Neuronal stem cell (in vitro differentiated cells): ENCODE results near the gene CCN5.

Experiments
- DNase-seq: peaks from one replicate; pipeline ENCODE4 v3.0.0-alpha.2; 2013; ENCODE audit warnings: low spot score
- H2AFZ ChIP-seq: one replicate; pipeline ENCODE4 v1.6.1; 2013; ENCODE audit warnings: mild to moderate bottlenecking, low read length, inconsistent platforms
- H2AK5ac ChIP-seq: 2 replicates; pipeline ENCODE4 v1.6.1; 2013; ENCODE audit warnings: low read depth, mild to moderate bottlenecking, inconsistent platforms, low read length, moderate library complexity, mixed read lengths
- H2BK120ac ChIP-seq: 2 replicates; pipeline ENCODE4 v1.6.1; 2013; ENCODE audit warnings: low read depth, mild to moderate bottlenecking, inconsistent platforms, low read length, moderate library complexity, mixed read lengths
- H2BK12ac ChIP-seq: one replicate; pipeline ENCODE4 v1.6.1; 2013; ENCODE audit warnings: low read length, inconsistent platforms
- H2BK15ac ChIP-seq: 2 replicates; pipeline ENCODE4 v1.6.1; 2013; ENCODE audit warnings: mild to moderate bottlenecking, low read length, inconsistent platforms, mixed read lengths
- H2BK5ac ChIP-seq: one replicate; pipeline ENCODE4 v1.6.1; 2013; ENCODE audit warnings: inconsistent platforms, mild to moderate bottlenecking, low read length, moderate library complexity
- H3K14ac ChIP-seq: one replicate; pipeline ENCODE4 v1.6.1; 2013; ENCODE audit warnings: low read length, inconsistent platforms
- H3K18ac ChIP-seq: 2 replicates; pipeline ENCODE4 v1.6.1; 2013; ENCODE audit warnings: low read length, inconsistent platforms
- H3K23ac ChIP-seq: 2 replicates; pipeline ENCODE4 v1.6.1; 2013; ENCODE audit warnings: low read depth, mild to moderate bottlenecking, mixed read lengths, low read length, inconsistent platforms; ENCODE audit not compliant: poor library complexity
- H3K27ac ChIP-seq: replicated peaks from 3 replicates; pipeline ENCODE4 v1.5.1; 2013; ENCODE audit warnings: low read length, inconsistent platforms
- H3K27me3 ChIP-seq, 3 experiments: 2 replicates each; pipeline ENCODE4 v1.6.1; 2013; ENCODE audit warnings: low read length in 3 of 3, mild to moderate bottlenecking in 2 of 3, inconsistent platforms in 1 of 3, low read depth in 1 of 3, mixed read lengths in 1 of 3, moderate library complexity in 1 of 3; ENCODE audit not compliant: control insufficient read depth in 3 of 3, insufficient read depth in 3 of 3
- H3K36me3 ChIP-seq, 2 donors: replicated peaks in 1 of 2; 2 replicates each; pipeline ENCODE4 v1.6.1; 2013; ENCODE audit warnings: low read length in 2 of 2; ENCODE audit not compliant: control insufficient read depth in 2 of 2, insufficient read depth in 2 of 2
- H3K4ac ChIP-seq: 2 replicates; pipeline ENCODE4 v1.6.1; 2013; ENCODE audit warnings: inconsistent platforms, mild to moderate bottlenecking, low read length, moderate library complexity
- H3K4me1 ChIP-seq, 2 donors: 1 replicate in 1 of 2; 2 replicates in 1 of 2; pipeline ENCODE4 v1.6.1; 2013; ENCODE audit warnings: low read length in 2 of 2, low read depth in 1 of 2; ENCODE audit not compliant: control insufficient read depth in 2 of 2, insufficient read depth in 1 of 2
- H3K4me2 ChIP-seq: one replicate; pipeline ENCODE4 v1.6.1; 2013; ENCODE audit warnings: mild to moderate bottlenecking, low read length, inconsistent platforms; ENCODE audit not compliant: insufficient read depth, poor library complexity, severe bottlenecking
- H3K4me3 ChIP-seq, 2 donors: 2 replicates each; pipeline ENCODE4 v1.5.1; 2013; ENCODE audit warnings: low read length in 2 of 2, mild to moderate bottlenecking in 2 of 2, inconsistent platforms in 1 of 2, moderate library complexity in 1 of 2
- H3K79me1 ChIP-seq: one replicate; pipeline ENCODE4 v1.6.1; 2013; ENCODE audit warnings: low read depth, mild to moderate bottlenecking, inconsistent platforms, low read length, moderate library complexity
- H3K9ac ChIP-seq: one replicate; pipeline ENCODE4 v1.6.1; 2013; ENCODE audit warnings: mild to moderate bottlenecking, low read depth, low read length, inconsistent platforms; ENCODE audit not compliant: poor library complexity
- H3K9me3 ChIP-seq, 2 donors: replicated peaks in 1 of 2; 2 replicates each; pipeline versions ENCODE3 to v1.6.1; 2013; ENCODE audit warnings: low read length in 2 of 2, mild to moderate bottlenecking in 2 of 2, inconsistent platforms in 1 of 2, low read depth in 1 of 2, mixed read lengths in 1 of 2, moderate library complexity in 1 of 2; ENCODE audit not compliant: control insufficient read depth in 2 of 2, insufficient read depth in 1 of 2
- H4K8ac ChIP-seq: one replicate; pipeline ENCODE4 v1.6.1; 2013; ENCODE audit warnings: low read depth, mild to moderate bottlenecking, inconsistent platforms, low read length, moderate library complexity
- H4K91ac ChIP-seq: one replicate; pipeline ENCODE4 v1.6.1; 2013; ENCODE audit warnings: low read length, low read depth, mild to moderate bottlenecking, inconsistent platforms; ENCODE audit not compliant: poor library complexity
- WGBS, 2 donors: extraction: QIAGEN DNeasy Blood & Tissue Kit; methylation state at CpG; one replicate each; pipeline ENCODE4 v1.1.7; 2013; ENCODE audit warnings: missing lambda C conversion rate in 2 of 2, mixed read lengths in 1 of 2; ENCODE audit not compliant: insufficient read length in 2 of 2, insufficient replicate concordance in 1 of 2; ENCODE audit errors: extremely low coverage in 2 of 2; 5-methylcytosine and 5-hydroxymethylcytosine counted together

CCN5 gene

GRCh38 chr20:44743916-44744655 is 28.9 kb downstream of the CCN5 start:
- H3K18ac ChIP-seq = no peak overlapping the region
- no peak overlapping the region for H2BK120ac ChIP-seq
- H3K4me1 ChIP-seq = peaks cover 0 to 2% of the 10 kb centered on the region in 2 donors
- H4K91ac ChIP-seq = no peak overlapping the region
- no peak overlapping the region for H3K23ac ChIP-seq
- no peak overlapping the region for H4K8ac ChIP-seq
- no peak overlapping the region for H3K4me3 ChIP-seq
- no peak overlapping the region for H2BK5ac ChIP-seq
- no peak overlapping the region for H3K4ac ChIP-seq
- no peak overlapping the region for H3K27ac ChIP-seq
- WGBS, 2 donors = no CpG with 5 or more reads among the region's 12 CpGs
- H3K36me3 ChIP-seq = no peaks in the 10 kb centered on the region
- H2AFZ ChIP-seq = no peak overlapping the region
- no peak overlapping the region for H3K4me2 ChIP-seq
- no peak for DNase-seq
- no peaks in the 10 kb centered on the region for H3K9me3 ChIP-seq
- H3K27me3 ChIP-seq = peaks cover 4 to 85% (median 22%) of the 10 kb centered on the region in 3 experiments
- H2BK15ac ChIP-seq = peak overlapping the region; percentile 9
- no peak overlapping the region for H3K14ac ChIP-seq
- H2BK12ac ChIP-seq = no peak overlapping the region
- no peaks in the 10 kb centered on the region for H3K79me1 ChIP-seq
- no peak overlapping the region for H3K9ac ChIP-seq
- peak overlapping the region; percentile 13 for H2AK5ac ChIP-seq

DNA sequence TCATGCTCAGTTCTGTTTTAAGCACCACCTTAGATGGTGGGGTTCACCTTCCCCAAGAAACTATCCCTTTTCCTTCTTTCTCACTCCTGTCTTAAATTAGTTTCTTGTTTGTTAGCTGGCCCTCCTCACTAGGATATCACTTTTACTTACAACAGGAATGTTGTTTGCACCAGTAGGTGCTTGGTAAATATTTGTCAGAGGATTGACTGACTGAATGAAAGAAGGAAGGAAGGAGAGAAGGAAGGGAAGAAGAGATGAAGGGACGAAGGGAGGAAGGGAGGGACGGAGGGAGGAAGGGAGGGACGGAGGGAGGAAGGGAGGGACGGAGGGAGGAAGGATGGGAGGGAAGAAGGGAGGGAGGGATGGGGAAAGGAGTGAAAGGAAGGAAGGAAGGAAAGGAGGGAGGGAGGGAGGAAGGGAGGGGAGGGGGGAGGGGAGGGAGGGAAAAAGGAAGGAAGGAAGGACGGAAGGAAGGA is 30.0 kb downstream of the CCN5 start:
- Histone ChIP-seq H3K23ac (no peak overlapping the region), H2BK15ac (no peak overlapping the region), H2AFZ (peak overlapping the region; percentile 93), H2BK12ac (no peak overlapping the region), H3K9ac (no peak overlapping the region), H3K9me3 (no peaks in the 10 kb centered on the region), H3K4me2 (no peak overlapping the region), H3K27me3 (peaks cover 4 to 81% (median 22%) of the 10 kb centered on the region in 3 experiments), H3K4ac (no peak overlapping the region), H3K4me3 (no peak overlapping the region), H4K91ac (no peak overlapping the region), H4K8ac (no peak overlapping the region), H3K18ac (no peak overlapping the region), H3K4me1 (peaks cover 0 to 2% of the 10 kb centered on the region in 2 donors), H2AK5ac (no peak overlapping the region), H3K36me3 (no peaks in the 10 kb centered on the region), H3K14ac (no peak overlapping the region), H2BK120ac (no peak overlapping the region), H3K79me1 (no peaks in the 10 kb centered on the region), H3K27ac (no peak overlapping the region), H2BK5ac (no peak overlapping the region)
- DNase-seq = no peak
- WGBS, 2 donors = 89% methylated on average over 1 of the region's 5 CpGs; no CpG with 5 or more reads in 1 of the 2 donors

DNA sequence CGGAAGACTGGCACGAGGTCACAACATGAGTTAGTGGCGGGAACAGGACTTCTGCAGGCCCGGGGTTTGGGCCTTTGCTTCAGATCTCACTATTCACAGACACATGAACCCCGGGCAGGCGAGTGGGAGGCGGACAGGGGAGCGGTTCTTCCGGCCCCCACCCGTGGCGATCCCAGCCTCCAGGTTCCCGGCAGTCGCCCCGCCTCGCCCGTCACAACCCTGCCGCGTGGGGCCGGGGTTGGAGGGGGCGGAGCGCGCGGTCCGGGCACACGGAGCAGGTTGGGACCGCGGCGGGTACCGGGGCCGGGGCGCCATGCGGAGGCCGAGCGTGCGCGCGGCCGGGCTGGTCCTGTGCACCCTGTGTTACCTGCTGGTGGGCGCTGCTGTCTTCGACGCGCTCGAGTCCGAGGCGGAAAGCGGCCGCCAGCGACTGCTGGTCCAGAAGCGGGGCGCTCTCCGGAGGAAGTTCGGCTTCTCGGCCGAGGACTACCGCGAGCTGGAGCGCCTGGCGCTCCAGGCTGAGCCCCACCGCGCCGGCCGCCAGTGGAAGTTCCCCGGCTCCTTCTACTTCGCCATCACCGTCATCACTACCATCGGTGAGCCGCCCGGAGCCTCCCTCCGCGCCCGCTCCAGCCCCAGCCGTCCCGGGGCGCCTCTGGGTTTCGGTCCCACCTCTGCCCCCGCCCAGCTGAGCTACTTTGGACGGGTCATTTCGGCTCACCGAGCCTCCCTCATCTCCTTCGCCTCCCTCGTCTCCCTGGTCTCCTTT is 30.6 kb downstream of the CCN5 start, which contains the start of gene KCNK15:
TSS of gene KCNK15 (plus strand) at position 268 of the 769 bp plus-strand sequence. CDS start at position 314, 46 bp downstream.
- H2AFZ ChIP-seq = peak within 1 kb of the TSS; percentile 93
- H3K23ac ChIP-seq = peak within 1 kb of the TSS; percentile 82
- H3K79me1 ChIP-seq = no peaks in the 10 kb centered on the region
- H3K9ac ChIP-seq = peak within 1 kb of the TSS; percentile 87
- no peaks in the 10 kb centered on the region for H3K36me3 ChIP-seq
- no CpG with 5 or more reads among the region's 81 CpGs for whole genome bisulfite sequencing, 2 donors
- peaks cover 0 to 2% of the 10 kb centered on the region in 2 donors for H3K4me1 ChIP-seq
- peak within 1 kb of the TSS; percentile 73 for H3K18ac ChIP-seq
- no peak for DNase-seq
- no peaks in the 10 kb centered on the region for H3K9me3 ChIP-seq
- no peak within 1 kb of the TSS for H4K91ac ChIP-seq
- no peak within 1 kb of the TSS for H3K4ac ChIP-seq
- no peak within 1 kb of the TSS for H4K8ac ChIP-seq
- H3K27ac ChIP-seq = no peak within 1 kb of the TSS
- peak within 1 kb of the TSS; percentile 73 for H2BK15ac ChIP-seq
- H2BK5ac ChIP-seq = no peak within 1 kb of the TSS
- peak within 1 kb of the TSS; percentile 30 to 64 for H3K4me3 ChIP-seq
- peaks cover 4 to 77% (median 22%) of the 10 kb centered on the region in 3 experiments for H3K27me3 ChIP-seq
- H3K14ac ChIP-seq = no peak within 1 kb of the TSS
- peak within 1 kb of the TSS; percentile 12 for H2BK12ac ChIP-seq
- H3K4me2 ChIP-seq = peak within 1 kb of the TSS; percentile 68
- peak within 1 kb of the TSS; percentile 30 for H2AK5ac ChIP-seq
- no peak within 1 kb of the TSS for H2BK120ac ChIP-seq
